Lower leg skin (tissue), 3 donors: Measurements from ENCODE around the gene TOX2.

Experiments used
- POLR2A ChIP-seq, 2 donors: fragments of 450-650 bp; IDR thresholded peaks; one replicate each; pipeline ENCODE4 v1.6.1; 2016 to 2017; ENCODE audit warnings: antibody characterized with exemption in 2 of 2, mild to moderate bottlenecking in 1 of 2, moderate library complexity in 1 of 2
- TF ChIP-seq, protein P1 (sequence below), 3 donors: fragments of 450-650 bp; IDR thresholded peaks; one replicate each; pipeline ENCODE4 v1.5.1; 2016; ENCODE audit warnings: antibody characterized with exemption in 3 of 3, mild to moderate bottlenecking in 3 of 3, moderate library complexity in 2 of 3

DNA sequence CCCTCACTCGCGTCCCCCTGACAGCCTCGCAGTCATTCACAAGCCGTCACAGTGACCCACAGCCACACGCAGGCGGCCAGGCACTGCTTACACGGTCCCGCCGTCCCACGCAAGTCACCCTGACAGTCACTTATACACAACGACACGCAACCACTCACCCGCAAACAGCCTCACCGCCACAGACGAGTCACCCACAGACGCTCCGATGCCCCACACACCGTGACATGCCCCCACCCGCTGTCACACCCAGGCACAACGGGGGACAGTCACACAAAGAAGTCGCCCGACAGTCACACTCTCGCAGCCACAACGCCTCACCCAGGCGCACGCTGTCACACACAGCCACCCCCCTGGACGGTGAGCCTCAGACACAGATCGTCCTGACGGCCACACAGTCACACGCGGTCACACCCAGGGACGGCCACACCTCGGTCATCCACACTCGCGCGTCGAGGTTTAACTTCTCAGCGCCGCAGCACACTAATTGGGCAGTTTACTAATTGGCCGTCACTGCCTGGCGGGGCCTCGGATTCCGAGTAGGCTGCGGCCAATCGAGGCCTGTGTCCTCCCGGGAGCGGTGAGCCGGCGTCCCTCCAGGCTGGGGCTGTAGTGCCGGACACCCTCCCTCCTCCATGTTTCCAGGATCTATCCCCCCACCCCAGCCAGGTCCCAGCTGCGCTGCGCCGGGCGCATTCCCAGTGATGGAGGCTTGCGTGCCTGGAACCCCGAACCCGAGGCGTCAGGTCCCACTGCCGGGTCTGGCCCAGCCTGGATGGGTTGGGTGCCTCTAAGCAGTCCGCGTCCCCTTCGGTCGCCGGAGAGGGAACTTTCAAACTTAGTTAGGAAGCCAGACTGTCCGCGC, 790 bp downstream of the TOX2 start:
- TF ChIP-seq, protein P1, sequence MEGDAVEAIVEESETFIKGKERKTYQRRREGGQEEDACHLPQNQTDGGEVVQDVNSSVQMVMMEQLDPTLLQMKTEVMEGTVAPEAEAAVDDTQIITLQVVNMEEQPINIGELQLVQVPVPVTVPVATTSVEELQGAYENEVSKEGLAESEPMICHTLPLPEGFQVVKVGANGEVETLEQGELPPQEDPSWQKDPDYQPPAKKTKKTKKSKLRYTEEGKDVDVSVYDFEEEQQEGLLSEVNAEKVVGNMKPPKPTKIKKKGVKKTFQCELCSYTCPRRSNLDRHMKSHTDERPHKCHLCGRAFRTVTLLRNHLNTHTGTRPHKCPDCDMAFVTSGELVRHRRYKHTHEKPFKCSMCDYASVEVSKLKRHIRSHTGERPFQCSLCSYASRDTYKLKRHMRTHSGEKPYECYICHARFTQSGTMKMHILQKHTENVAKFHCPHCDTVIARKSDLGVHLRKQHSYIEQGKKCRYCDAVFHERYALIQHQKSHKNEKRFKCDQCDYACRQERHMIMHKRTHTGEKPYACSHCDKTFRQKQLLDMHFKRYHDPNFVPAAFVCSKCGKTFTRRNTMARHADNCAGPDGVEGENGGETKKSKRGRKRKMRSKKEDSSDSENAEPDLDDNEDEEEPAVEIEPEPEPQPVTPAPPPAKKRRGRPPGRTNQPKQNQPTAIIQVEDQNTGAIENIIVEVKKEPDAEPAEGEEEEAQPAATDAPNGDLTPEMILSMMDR (IDR thresholded peaks at IDR 0.05), result no peak
- no peak for TF ChIP-seq POLR2A (IDR thresholded peaks at IDR 0.05)
